Nephron progenitor cell (in vitro differentiated cells): ENCODE results near the gene KIF24.
"Not testable (repeated sequence)": the region's sequence is repeated elsewhere in the genome, so short reads cannot be mapped to it uniquely, and the experiment has no call there.

Experiments
- DNase-seq: peaks from one replicate; pipeline ENCODE4 v3.0.0; 2021
- H3K27ac Mint-ChIP-seq: 2 replicates; pipeline ENCODE4 v1.8.0; 2021; ENCODE audit warnings: mild to moderate bottlenecking, moderate library complexity, mixed read lengths
- H3K27me3 Mint-ChIP-seq: 2 replicates; pipeline ENCODE4 v1.8.0; 2021; ENCODE audit warnings: mild to moderate bottlenecking, low read depth, mixed read lengths; ENCODE audit not compliant: poor library complexity
- H3K36me3 Mint-ChIP-seq: 2 replicates; pipeline ENCODE4 v1.8.0; 2021; ENCODE audit warnings: low read depth, mixed read lengths
- H3K4me1 Mint-ChIP-seq: 2 replicates; pipeline ENCODE4 v1.8.0; 2021; ENCODE audit warnings: mixed read lengths
- H3K4me3 Mint-ChIP-seq: 2 replicates; pipeline ENCODE4 v1.8.0; 2021; ENCODE audit warnings: mild to moderate bottlenecking, moderate library complexity, mixed read lengths
- H3K9me3 Mint-ChIP-seq: 2 replicates; pipeline ENCODE4 v1.8.0; 2021; ENCODE audit warnings: mild to moderate bottlenecking, moderate library complexity, mixed read lengths
- CTCF ChIP-seq: fragments of 200-600 bp; sonication (generic); IDR thresholded peaks from 2 replicates; pipeline ENCODE4 v1.5.0; 2021; ENCODE audit warnings: antibody characterized with exemption

Gene KIF24

GRCh38 chr9:34310215-34310614, 18.9 kb downstream of the KIF24 start:
- TF ChIP-seq CTCF = no peak
- no peak overlapping the region for H3K4me3 Mint-ChIP-seq
- H3K27me3 Mint-ChIP-seq = no peaks in the 10 kb centered on the region
- H3K27ac Mint-ChIP-seq = no peak overlapping the region
- no peak for DNase-seq
- no peaks in the 10 kb centered on the region for H3K9me3 Mint-ChIP-seq
- peaks cover 10% of the 10 kb centered on the region for H3K4me1 Mint-ChIP-seq
- H3K36me3 Mint-ChIP-seq = no peaks in the 10 kb centered on the region

GRCh38 chr9:34308316-34308715, 20.8 kb downstream of the KIF24 start:
- peaks cover 10% of the 10 kb centered on the region for H3K4me1 Mint-ChIP-seq
- not testable (repeated sequence) for H3K27ac Mint-ChIP-seq, H3K4me3 Mint-ChIP-seq, H3K36me3 Mint-ChIP-seq, H3K27me3 Mint-ChIP-seq, H3K9me3 Mint-ChIP-seq, DNase-seq

- H3K4me3 Mint-ChIP-seq, H3K36me3 Mint-ChIP-seq, H3K27ac Mint-ChIP-seq, DNase-seq, H3K27me3 Mint-ChIP-seq, H3K4me1 Mint-ChIP-seq, H3K9me3 Mint-ChIP-seq: not testable (repeated sequence)
These were observed 28.0 kb downstream of the KIF24 start for GRCh38 chr9:34301064-34301463.

GRCh38 chr9:34292552-34292951, 36.5 kb downstream of the KIF24 start:
- no peak for DNase-seq
- H3K36me3 Mint-ChIP-seq = peaks cover 18% of the 10 kb centered on the region
- no peak overlapping the region for H3K4me3 Mint-ChIP-seq
- H3K27me3 Mint-ChIP-seq = no peaks in the 10 kb centered on the region
- no peak overlapping the region for H3K27ac Mint-ChIP-seq
- no peak for TF ChIP-seq CTCF
- no peaks in the 10 kb centered on the region for H3K4me1 Mint-ChIP-seq
- peaks cover 5% of the 10 kb centered on the region for H3K9me3 Mint-ChIP-seq

GRCh38 chr9:34291423-34291822, 37.6 kb downstream of the KIF24 start:
- no peak for TF ChIP-seq CTCF
- Mint-ChIP-seq H3K36me3 (peaks cover 18% of the 10 kb centered on the region), H3K4me1 (no peaks in the 10 kb centered on the region), H3K27ac (no peak overlapping the region), H3K4me3 (no peak overlapping the region), H3K9me3 (peaks cover 5% of the 10 kb centered on the region), H3K27me3 (no peaks in the 10 kb centered on the region)
- DNase-seq = no peak

GRCh38 chr9:34291023-34291422, 38.0 kb downstream of the KIF24 start:
- Mint-ChIP-seq H3K4me3 (no peak overlapping the region), H3K36me3 (peaks cover 20% of the 10 kb centered on the region), H3K4me1 (no peaks in the 10 kb centered on the region), H3K9me3 (peaks cover 5% of the 10 kb centered on the region), H3K27me3 (no peaks in the 10 kb centered on the region), H3K27ac (no peak overlapping the region)
- no peak for TF ChIP-seq CTCF
- DNase-seq = no peak

GRCh38 chr9:34289159-34289558, 39.9 kb downstream of the KIF24 start:
- Mint-ChIP-seq H3K9me3 (no peaks in the 10 kb centered on the region), H3K36me3 (peaks cover 22% of the 10 kb centered on the region), H3K27me3 (no peaks in the 10 kb centered on the region), H3K27ac (no peak overlapping the region), H3K4me3 (no peak overlapping the region), H3K4me1 (no peaks in the 10 kb centered on the region)
- DNase-seq = no peak
- TF ChIP-seq CTCF = no peak
